HEK293 (cell line): ENCODE measurements around the gene GAD1.

Experiments used
- CTCF ChIA-PET: fragments of 350-600 bp; formaldehyde crosslinking; extraction: SDS; loops from one replicate; lab custom pipeline; 2021; ENCODE audit warnings: antibody characterized with exemption; lab: Yijun Ruan, JAX
- POLR2A ChIA-PET: fragments of 300-600 bp; formaldehyde crosslinking; extraction: SDS; loops from one replicate; lab custom pipeline; 2020; ENCODE audit warnings: antibody characterized with exemption, inconsistent platforms; lab: Yijun Ruan, JAX
- H3K27ac ChIP-seq: fragments of 200-500 bp; sonication (Bioruptor generic); 2 replicates; pipeline ENCODE4 v1.5.1; 2014; ENCODE audit warnings: low read depth, low read length, control low read depth, inconsistent platforms; ENCODE audit errors: extremely low read depth
- H3K36me3 ChIP-seq, 2 experiments: fragments of 200-500 bp in 1 of 2; sonication (Bioruptor generic) in 1 of 2; 1 replicate in 1 of 2; 2 replicates in 1 of 2; pipeline ENCODE4 v1.5.1; 2014 to 2017; ENCODE audit warnings: inconsistent platforms in 2 of 2, low read length in 2 of 2; ENCODE audit not compliant: control insufficient read depth in 2 of 2, insufficient read depth in 1 of 2
- H3K4me1 ChIP-seq: fragments of 200-500 bp; sonication (Bioruptor generic); 2 replicates; pipeline ENCODE4 v1.5.1; 2014; ENCODE audit warnings: mild to moderate bottlenecking, low read length, inconsistent platforms; ENCODE audit not compliant: control insufficient read depth, insufficient read depth
- H3K4me3 ChIP-seq: 2 replicates; pipeline ENCODE4 v1.5.1; 2011; ENCODE audit warnings: low read depth, mild to moderate bottlenecking, control low read depth, low read length, moderate library complexity
- H3K9me3 ChIP-seq: fragments of 200-500 bp; sonication (Bioruptor generic); 2 replicates; pipeline ENCODE4 v1.5.1; 2014; ENCODE audit warnings: low read depth, low read length, inconsistent platforms; ENCODE audit not compliant: control insufficient read depth, insufficient read depth
- EGR2 ChIP-seq: fragments of 450-650 bp; formaldehyde crosslinking; IDR thresholded peaks from 2 replicates; pipeline ENCODE4 v1.5.1; 2016; ENCODE audit warnings: low read depth, missing biosample characterization, missing genetic modification characterization
- GLI4 ChIP-seq: fragments of 450-650 bp; formaldehyde crosslinking; IDR thresholded peaks from 2 replicates; pipeline ENCODE4 v1.5.1; 2016; ENCODE audit warnings: missing biosample characterization, missing genetic modification characterization
- HOXC10 ChIP-seq: sonication (generic); formaldehyde crosslinking; IDR thresholded peaks from 2 replicates; pipeline ENCODE4 v1.8.1; 2023; ENCODE audit warnings: mild to moderate bottlenecking, missing genetic modification reagents
- OSR2 ChIP-seq: fragments of 450-650 bp; formaldehyde crosslinking; IDR thresholded peaks from 2 replicates; pipeline ENCODE4 v1.5.1; 2016; ENCODE audit warnings: missing biosample characterization, missing genetic modification characterization
- ZBTB20 ChIP-seq: fragments of 450-650 bp; formaldehyde crosslinking; IDR thresholded peaks from 2 replicates; pipeline ENCODE4 v1.5.1; 2016; ENCODE audit warnings: missing biosample characterization, missing genetic modification characterization
- ZBTB7A ChIP-seq: fragments of 450-650 bp; formaldehyde crosslinking; IDR thresholded peaks from 2 replicates; pipeline ENCODE4 v1.5.1; 2016; ENCODE audit warnings: low read depth, missing biosample characterization, missing genetic modification characterization
- ZFP37 ChIP-seq: fragments of 450-650 bp; formaldehyde crosslinking; IDR thresholded peaks from 2 replicates; pipeline ENCODE4 v1.5.1; 2016; ENCODE audit warnings: missing biosample characterization, missing genetic modification characterization
- ZNF10 ChIP-seq: fragments of 450-650 bp; formaldehyde crosslinking; IDR thresholded peaks from 2 replicates; pipeline ENCODE4 v1.5.1; 2017; ENCODE audit warnings: missing biosample characterization, missing genetic modification characterization
- ZNF16 ChIP-seq: fragments of 450-650 bp; formaldehyde crosslinking; IDR thresholded peaks from 2 replicates; pipeline ENCODE4 v1.5.1; 2016; ENCODE audit warnings: low read depth, missing biosample characterization, missing genetic modification characterization
- ZNF211 ChIP-seq: fragments of 450-650 bp; formaldehyde crosslinking; IDR thresholded peaks from 2 replicates; pipeline ENCODE4 v1.5.1; 2016; ENCODE audit warnings: low read depth, missing biosample characterization, missing genetic modification characterization
- ZNF530 ChIP-seq: fragments of 450-650 bp; formaldehyde crosslinking; IDR thresholded peaks from 2 replicates; pipeline ENCODE4 v1.5.1; 2016; ENCODE audit warnings: low read depth, missing biosample characterization, missing genetic modification characterization
- ZNF555 ChIP-seq: fragments of 450-650 bp; formaldehyde crosslinking; conservative IDR thresholded peaks from 2 replicates; pipeline ENCODE4 v1.5.1; 2017; ENCODE audit warnings: missing biosample characterization, mild to moderate bottlenecking, missing genetic modification characterization, inconsistent platforms
- ZNF677 ChIP-seq: fragments of 450-650 bp; IDR thresholded peaks from 2 replicates; pipeline ENCODE4 v1.5.0; 2018; ENCODE audit warnings: missing biosample characterization, mild to moderate bottlenecking, missing genetic modification characterization, moderate library complexity
- ZNF768 ChIP-seq: fragments of 450-650 bp; formaldehyde crosslinking; IDR thresholded peaks from 2 replicates; pipeline ENCODE4 v1.5.1; 2018; ENCODE audit warnings: missing biosample characterization, mild to moderate bottlenecking, missing genetic modification characterization
- ZNF776 ChIP-seq: fragments of 450-650 bp; formaldehyde crosslinking; IDR thresholded peaks from 2 replicates; pipeline ENCODE4 v1.5.0; 2017; ENCODE audit warnings: missing biosample characterization, missing genetic modification characterization, borderline replicate concordance
- ZSCAN30 ChIP-seq: fragments of 450-650 bp; IDR thresholded peaks from 2 replicates; pipeline ENCODE4 v1.5.1; 2018; ENCODE audit warnings: missing biosample characterization, mild to moderate bottlenecking, missing genetic modification characterization, moderate library complexity
- TF ChIP-seq, protein P1 (sequence below): IDR thresholded peaks from 2 replicates; pipeline ENCODE4 v1.6.1; 2011; ENCODE audit warnings: mild to moderate bottlenecking, low read depth, low read length, borderline replicate concordance
- TF ChIP-seq, protein P2 (sequence below): fragments of 450-650 bp; formaldehyde crosslinking; IDR thresholded peaks from 2 replicates; pipeline ENCODE4 v1.5.1; 2016; ENCODE audit warnings: missing biosample characterization, missing genetic modification characterization
- TF ChIP-seq, protein P3 (sequence below): fragments of 450-650 bp; formaldehyde crosslinking; IDR thresholded peaks from 2 replicates; pipeline ENCODE4 v1.5.1; 2016; ENCODE audit warnings: missing biosample characterization, missing genetic modification characterization
- TF ChIP-seq, protein P4 (sequence below): fragments of 450-650 bp; formaldehyde crosslinking; IDR thresholded peaks from 2 replicates; pipeline ENCODE4 v1.5.1; 2017; ENCODE audit warnings: missing biosample characterization, missing genetic modification characterization
- TF ChIP-seq, protein P5 (sequence below): fragments of 450-650 bp; formaldehyde crosslinking; IDR thresholded peaks from 2 replicates; pipeline ENCODE4 v1.5.1; 2017; ENCODE audit warnings: missing biosample characterization, missing genetic modification characterization

Gene GAD1

DNA sequence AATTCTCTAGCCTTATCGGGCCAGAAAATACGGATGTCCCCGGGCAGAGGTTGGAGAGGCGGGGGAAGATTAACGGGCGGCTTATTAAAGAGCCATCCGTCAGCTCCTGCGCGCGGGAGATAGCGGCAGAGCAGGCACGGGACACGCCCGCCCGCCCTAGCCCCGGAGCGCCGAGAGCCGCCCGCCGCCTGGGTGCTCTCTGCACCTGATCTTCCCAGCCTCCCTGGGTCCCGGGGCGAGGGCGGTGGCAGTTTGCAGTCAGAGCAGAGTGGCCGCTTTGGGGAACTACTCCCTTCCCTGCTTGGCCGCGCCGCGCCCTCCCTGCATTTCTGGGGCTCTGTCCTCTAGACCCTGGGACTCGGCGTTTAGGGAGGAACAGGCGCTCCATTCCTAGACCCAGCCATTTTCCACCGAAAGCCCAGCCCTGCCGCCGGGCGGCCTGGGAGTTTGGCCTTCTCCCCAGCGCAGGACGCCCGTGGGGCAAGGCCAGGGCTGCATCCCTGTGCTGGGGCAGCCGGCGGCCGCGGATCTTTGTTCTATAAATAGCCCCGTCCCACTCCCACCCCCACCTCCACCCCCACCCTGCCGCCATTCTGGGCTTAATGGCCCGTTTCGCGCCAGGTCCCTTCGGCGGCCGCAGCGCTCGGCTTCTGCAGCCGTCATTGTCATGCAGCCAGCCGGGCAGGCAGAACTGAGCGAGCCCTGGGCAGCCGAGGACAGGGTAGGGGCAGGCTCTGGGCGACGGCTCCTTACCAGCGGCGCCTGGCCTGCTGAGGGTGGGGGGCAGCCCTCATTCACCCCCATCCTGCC lies 6.6 kb downstream of the GAD1 start:
- POLR2A ChIA-PET: no interaction called here
- Histone ChIP-seq H3K36me3 (peaks cover 0 to 6% of the 10 kb centered on the region in 2 experiments; a peak in 2 of 3 replicates), H3K9me3 (no peaks in the 10 kb centered on the region)
- no peak for TF ChIP-seq ZNF677 (tag by site-specific recombination)
- no peak for TF ChIP-seq ZBTB20
- no peak for TF ChIP-seq ZNF555 (tag by site-specific recombination)
- no peak for TF ChIP-seq ZNF776 (tag by site-specific recombination)
- TF ChIP-seq, all 188 proteins: peak for 0
- H3K27ac ChIP-seq: no peak overlapping the region
- H3K4me1 ChIP-seq: no peaks in the 10 kb centered on the region
- no peak overlapping the region for H3K4me3 ChIP-seq
- CTCF ChIA-PET: no interaction called here

DNA sequence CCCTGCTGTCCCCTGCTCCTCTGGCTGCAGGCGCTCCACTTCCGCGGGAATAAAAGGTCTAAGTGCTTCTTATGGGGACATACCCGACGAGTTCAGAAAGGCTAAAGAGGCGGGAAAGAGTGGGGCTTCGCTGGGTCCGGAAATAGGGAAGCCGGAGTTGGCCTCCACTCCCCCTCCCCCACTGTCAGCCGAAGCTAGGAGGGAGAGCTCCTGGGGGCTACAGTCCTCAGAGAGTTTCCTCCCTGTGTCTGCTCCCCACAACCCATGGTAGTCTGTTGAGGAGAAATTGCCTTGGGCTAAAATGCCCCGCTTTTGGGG lies 7.2 kb downstream of the GAD1 start:
- H3K27ac ChIP-seq: no peak overlapping the region
- H3K36me3 ChIP-seq: peaks cover 0 to 8% of the 10 kb centered on the region in 2 experiments; a peak in 2 of 3 replicates
- ChIA-PET CTCF (no interaction called here), POLR2A (no interaction called here)
- no peak overlapping the region for H3K4me3 ChIP-seq
- no peaks in the 10 kb centered on the region for H3K4me1 ChIP-seq
- no peak for TF ChIP-seq ZSCAN30 (tag by site-specific recombination)
- no peak for TF ChIP-seq ZNF530 (tag by site-specific recombination)
- TF ChIP-seq ZNF768: no peak
- no peak for TF ChIP-seq HOXC10 (CRISPR knock-in tag)
- no peak for TF ChIP-seq OSR2 (tag by site-specific recombination)
- TF ChIP-seq, protein P1, sequence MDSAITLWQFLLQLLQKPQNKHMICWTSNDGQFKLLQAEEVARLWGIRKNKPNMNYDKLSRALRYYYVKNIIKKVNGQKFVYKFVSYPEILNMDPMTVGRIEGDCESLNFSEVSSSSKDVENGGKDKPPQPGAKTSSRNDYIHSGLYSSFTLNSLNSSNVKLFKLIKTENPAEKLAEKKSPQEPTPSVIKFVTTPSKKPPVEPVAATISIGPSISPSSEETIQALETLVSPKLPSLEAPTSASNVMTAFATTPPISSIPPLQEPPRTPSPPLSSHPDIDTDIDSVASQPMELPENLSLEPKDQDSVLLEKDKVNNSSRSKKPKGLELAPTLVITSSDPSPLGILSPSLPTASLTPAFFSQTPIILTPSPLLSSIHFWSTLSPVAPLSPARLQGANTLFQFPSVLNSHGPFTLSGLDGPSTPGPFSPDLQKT: no peak
- TF ChIP-seq ZFP37 (tag by site-specific recombination): no peak
- no peak for TF ChIP-seq GLI4
- no peak for TF ChIP-seq EGR2
- no peak for TF ChIP-seq ZBTB7A (tag by site-specific recombination)
- no peak for TF ChIP-seq ZNF211
- TF ChIP-seq, protein P2, sequence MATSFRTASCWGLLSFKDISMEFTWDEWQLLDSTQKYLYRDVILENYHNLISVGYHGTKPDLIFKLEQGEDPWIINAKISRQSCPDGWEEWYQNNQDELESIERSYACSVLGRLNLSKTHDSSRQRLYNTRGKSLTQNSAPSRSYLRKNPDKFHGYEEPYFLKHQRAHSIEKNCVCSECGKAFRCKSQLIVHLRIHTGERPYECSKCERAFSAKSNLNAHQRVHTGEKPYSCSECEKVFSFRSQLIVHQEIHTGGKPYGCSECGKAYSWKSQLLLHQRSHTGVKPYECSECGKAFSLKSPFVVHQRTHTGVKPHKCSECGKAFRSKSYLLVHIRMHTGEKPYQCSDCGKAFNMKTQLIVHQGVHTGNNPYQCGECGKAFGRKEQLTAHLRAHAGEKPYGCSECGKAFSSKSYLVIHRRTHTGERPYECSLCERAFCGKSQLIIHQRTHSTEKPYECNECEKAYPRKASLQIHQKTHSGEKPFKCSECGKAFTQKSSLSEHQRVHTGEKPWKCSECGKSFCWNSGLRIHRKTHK (tag by site-specific recombination): no peak
- no peak for TF ChIP-seq ZNF10 (tag by site-specific recombination)
- TF ChIP-seq, protein P3, sequence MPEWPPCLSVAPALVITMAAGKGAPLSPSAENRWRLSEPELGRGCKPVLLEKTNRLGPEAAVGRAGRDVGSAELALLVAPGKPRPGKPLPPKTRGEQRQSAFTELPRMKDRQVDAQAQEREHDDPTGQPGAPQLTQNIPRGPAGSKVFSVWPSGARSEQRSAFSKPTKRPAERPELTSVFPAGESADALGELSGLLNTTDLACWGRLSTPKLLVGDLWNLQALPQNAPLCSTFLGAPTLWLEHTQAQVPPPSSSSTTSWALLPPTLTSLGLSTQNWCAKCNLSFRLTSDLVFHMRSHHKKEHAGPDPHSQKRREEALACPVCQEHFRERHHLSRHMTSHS: no peak
- TF ChIP-seq, protein P4, sequence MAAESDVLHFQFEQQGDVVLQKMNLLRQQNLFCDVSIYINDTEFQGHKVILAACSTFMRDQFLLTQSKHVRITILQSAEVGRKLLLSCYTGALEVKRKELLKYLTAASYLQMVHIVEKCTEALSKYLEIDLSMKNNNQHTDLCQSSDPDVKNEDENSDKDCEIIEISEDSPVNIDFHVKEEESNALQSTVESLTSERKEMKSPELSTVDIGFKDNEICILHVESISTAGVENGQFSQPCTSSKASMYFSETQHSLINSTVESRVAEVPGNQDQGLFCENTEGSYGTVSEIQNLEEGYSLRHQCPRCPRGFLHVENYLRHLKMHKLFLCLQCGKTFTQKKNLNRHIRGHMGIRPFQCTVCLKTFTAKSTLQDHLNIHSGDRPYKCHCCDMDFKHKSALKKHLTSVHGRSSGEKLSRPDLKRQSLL (tag by site-specific recombination): no peak
- TF ChIP-seq, protein P5, sequence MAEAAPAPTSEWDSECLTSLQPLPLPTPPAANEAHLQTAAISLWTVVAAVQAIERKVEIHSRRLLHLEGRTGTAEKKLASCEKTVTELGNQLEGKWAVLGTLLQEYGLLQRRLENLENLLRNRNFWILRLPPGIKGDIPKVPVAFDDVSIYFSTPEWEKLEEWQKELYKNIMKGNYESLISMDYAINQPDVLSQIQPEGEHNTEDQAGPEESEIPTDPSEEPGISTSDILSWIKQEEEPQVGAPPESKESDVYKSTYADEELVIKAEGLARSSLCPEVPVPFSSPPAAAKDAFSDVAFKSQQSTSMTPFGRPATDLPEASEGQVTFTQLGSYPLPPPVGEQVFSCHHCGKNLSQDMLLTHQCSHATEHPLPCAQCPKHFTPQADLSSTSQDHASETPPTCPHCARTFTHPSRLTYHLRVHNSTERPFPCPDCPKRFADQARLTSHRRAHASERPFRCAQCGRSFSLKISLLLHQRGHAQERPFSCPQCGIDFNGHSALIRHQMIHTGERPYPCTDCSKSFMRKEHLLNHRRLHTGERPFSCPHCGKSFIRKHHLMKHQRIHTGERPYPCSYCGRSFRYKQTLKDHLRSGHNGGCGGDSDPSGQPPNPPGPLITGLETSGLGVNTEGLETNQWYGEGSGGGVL (tag by site-specific recombination): no peak
- no peak for TF ChIP-seq ZBTB20
- no peak for TF ChIP-seq ZNF16 (tag by site-specific recombination)
- no peaks in the 10 kb centered on the region for H3K9me3 ChIP-seq
